ENCODE data around the gene VN1R5.

The VN1R5 gene

DNA sequence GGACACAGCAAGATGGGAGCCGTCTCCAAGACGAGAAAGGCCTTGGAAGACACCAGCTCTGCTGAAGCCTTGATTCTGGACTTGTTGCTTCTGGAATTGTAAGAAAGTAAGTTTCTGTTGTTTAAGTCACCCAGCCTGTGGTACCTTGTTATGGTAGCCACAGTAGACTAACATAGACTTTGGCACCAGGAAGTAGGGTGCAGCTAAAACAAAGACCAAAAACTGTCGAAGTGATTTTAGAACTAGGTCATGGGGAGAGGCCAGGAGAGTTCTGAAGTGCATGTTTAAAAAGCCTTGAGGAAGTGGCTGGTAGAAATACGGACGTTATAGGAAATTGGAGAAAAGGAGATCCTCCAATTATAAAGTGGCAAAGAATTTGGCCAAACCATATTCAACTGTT is 47.3 kb downstream of the VN1R5 start:
- DNase-seq: no peak

DNA sequence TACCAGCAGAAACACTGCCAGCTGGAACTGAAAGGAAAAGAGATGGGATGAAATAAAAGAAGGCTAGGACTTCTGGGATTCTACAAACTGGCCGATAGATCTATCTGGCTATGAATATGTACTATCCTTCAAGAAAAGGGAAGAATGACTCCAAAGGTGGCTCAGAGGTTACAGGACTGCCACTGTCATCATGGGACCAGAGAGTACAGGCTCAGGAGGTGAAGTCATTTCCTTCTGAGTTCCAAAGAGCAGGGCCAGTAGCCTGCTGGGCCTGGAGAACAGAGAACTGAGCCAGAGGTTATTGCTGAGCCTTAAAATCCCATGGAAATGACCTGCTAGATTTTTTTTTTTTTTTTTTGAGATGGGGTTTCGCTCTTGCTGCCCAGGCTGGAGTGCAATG is 48.2 kb downstream of the VN1R5 start:
- DNase-seq: no peak

Measured in right forelimb (tissue), 1 donor.